GM19099 (cell line): ENCODE data around the gene RASGEF1C.

ENCODE experiments used
- POLR2A ChIP-seq: IDR thresholded peaks from 3 replicates; pipeline ENCODE4 v1.6.1; 2011; ENCODE audit warnings: low read depth; ENCODE audit not compliant: insufficient read length; ENCODE audit errors: extremely low read depth

RASGEF1C gene

DNA sequence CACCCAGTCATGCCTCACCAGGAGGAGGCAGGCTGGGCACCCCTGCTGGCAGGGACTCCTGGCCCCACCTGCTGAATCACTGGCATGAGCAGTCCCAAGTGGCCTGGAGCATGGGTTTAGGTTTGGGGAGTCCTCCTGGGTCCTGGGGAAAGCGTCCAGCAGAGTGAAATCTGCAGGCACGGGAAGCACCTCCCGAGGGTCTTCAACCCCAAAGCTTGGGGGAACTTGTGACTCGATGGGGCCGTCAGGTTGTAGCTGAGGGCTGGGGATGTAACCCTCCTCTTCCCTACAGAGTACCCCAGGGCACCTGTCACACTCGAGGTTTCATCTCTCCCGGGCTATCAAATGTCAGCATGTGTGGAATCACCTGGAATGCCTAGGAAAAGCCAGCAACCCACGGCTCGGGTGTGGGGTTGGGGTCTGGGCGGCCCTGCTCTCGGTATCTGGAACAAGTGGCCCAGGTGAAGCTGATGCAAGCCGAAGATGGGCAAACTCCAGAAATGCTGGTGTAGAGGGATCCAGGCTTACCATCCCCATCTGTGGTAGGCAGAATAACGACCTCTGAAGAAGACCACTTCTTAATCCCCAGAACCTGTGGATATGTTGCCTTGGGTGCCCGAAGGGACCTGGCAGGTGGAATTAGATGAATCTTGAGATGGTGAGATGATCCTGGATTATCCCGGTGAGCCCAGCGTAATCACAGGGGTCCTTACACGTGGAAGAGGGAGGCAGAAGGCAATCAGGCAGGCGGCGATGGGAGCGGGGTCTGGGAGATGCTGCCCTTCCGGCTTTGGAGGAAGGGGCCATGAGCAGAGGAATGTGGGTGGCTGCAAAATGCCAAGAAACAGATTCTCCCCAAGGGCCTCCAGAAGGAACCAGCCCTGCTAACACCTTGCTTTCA, 6.1 kb upstream of the RASGEF1C start:
- TF ChIP-seq POLR2A: no peak

DNA sequence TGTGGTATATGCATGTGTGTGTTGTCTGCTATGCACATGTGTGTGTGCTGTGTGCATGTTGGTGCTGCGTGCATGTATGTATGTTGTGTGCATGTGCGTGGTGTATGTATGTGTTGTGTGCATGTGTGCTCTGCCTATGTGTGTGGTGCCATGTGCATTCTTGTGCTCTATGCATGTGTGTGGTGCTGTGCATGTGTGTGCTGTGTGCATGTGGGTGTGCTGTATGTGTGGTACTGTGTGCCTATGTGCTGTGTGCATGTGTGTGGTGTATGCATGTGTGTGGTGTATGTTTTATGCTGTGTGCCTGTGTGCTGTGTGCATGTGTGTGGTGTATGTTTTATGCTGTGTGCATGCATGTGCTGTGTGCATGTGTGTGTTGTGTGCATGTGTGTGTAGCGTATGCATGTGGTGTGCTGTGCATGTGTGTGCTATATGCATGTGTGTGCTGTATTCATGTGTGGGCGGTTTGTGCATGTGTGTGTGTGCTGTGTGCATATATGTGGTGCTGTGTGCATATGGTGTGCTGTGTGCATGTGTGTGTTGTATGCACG, 4.7 kb upstream of the RASGEF1C start:
- no peak for TF ChIP-seq POLR2A

DNA sequence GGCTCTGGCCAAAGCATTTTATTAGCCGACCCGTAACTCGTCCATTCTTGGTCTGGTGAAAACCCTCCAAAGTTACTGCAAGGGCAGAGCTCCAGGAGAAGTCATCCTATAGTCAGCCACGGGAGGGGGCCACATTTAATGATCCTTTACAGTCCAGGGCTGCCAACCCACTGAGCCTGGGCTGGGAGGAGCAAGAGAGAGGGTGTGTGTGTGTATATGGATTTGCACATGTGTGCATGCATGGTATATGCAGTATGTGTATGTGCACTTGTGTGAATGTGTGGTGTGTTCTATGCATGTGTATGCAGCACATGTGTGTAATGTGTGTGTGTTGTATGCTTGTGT, 4.2 kb upstream of the RASGEF1C start:
- no peak for TF ChIP-seq POLR2A

DNA sequence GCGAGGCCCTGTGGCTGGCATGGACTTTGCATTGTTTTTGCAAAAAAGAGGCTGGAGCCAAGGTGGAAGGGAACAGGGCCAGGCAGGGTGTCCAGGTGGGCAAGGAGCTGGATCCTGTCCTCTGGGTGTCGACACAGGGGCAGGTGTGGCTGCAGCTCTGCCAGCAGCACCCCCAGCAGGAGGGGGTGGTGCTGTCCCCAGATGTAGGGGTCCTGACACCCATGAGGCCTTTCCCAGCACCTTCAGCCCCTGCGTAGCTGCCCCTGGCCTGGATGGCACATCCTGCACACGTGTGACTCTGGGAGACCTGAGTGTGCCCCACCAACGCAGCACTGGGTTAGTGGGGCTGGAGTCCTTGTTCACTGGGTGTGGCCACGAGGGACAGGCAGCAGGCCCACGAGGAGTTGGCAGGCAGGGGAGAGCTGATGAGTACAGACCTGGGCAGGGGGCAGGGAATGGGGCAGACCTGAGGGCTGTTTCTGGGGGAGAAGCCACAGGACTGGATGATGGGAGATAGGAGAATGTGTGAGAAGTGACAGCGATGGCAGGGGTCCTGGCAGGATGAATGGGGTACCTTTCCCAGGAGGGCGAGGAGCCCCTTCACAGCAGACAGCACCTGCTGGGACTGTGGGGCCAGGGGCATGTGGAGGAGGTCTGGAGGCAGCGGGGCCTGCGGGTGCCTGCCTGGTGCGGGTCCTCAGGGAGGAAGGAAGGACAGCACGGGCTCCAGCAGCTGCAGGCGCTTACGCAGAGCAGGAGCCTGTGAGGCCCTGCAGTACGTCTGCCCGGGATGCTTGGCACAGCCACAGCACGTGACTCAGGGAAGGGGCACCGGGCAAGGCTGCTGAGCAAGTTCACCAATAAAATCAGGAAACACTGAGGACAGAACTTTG, 3.6 kb upstream of the RASGEF1C start:
- no peak for TF ChIP-seq POLR2A

DNA sequence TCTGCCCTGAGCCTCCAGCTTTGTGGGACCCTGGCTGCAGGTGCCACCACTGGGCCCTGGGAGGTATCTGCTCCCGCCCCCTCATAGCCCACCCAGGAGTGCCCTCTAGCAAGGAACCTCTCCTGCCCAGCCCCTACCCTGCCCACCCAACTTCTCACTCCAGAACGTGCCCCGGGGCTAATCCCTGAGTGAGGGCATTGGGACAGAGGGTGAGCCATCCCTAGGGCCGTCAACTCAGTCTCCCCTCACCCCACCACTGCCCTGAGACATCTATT, 2.7 kb upstream of the RASGEF1C start:
- TF ChIP-seq POLR2A: no peak

DNA sequence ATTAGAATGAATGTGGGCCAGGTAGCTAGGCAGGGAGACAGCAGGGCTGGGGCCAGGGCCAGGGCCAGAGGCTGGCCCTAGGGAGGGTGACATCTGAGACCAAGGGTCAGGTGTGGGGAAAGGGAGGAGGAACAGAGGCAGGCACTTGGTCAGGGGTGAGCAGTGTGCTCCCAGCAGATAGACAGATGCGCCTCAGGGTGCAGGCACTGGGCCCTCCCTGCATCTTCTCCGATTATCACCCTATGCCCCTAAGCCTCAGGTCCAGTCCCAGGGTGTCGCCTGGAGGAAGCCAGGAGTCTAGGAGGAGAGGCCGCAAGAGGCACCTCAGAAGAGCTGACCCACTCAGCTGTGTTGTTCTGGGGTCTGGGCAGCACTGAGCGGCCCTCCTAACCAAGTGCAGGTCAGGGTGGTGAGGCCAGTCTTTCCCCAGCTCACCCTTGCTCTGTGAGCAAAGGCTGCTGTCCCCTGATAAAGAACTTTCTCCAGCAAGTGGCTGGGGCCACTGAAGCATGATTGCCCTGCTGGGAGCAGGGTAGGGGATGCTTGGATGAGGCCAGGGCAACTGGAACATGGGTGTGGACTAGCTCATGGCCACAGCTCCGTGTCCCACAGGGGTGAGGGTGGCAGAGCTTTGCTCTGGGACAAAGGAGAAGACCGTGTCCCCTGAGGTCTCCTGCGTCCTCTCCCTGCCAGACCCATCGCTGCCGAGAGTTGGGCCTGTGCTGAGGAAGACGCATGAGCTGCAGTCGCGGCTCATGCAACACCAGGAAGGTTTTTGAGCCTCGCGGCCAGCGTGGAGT, 2.1 kb upstream of the RASGEF1C start:
- no peak for TF ChIP-seq POLR2A

DNA sequence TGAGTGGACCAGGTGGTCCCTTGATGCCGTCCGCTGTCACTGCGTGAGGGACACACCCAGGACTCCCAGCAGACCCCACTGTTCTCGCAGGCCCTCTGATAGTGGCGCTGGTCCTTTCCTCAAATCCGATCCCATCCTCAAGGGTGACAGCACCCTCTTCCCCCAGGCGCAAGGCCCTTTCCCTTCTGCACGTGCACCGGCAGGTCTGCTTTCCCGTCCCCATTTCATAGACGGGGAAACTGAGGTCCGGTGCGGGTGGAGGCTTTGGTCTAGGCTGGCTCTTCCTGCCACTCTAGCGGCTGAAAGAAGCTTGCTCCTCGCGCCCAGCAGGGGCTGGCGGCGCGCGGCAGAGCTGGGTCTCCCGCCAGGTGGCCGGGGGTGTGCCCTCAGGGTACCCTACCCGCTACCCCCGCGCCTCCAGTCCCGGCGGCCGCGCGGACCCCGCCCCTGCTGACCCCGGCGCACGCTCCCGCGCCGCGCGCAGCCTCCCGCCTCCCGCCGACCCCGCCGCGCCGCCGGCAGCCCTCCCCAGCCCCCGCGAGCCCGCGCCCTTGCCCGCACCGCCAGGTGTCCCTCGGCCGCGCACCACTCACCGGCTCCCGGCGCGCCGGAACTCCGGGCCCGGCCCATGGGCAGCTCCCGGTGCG, 453 bp downstream of the RASGEF1C start:
- TF ChIP-seq POLR2A: no peak

DNA sequence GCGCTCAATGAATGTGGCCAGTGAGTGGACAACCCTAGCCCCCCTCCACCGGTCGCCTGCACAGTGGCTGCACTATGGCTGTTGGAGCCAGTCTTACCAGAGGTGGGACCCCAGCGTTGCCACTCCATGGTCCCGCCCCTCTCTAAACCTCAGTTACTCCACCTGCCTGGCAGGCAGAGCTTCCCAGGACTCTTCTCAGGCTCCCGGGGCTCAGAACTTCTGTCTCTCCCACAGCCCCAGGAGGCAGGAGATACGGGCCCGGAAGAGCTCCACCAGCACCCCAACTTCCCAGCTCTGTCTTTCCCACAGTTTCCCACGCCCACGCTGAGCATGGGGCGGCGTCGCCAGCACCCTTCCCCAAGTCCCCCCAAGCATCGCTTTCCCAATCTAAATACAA, 975 bp downstream of the RASGEF1C start:
- TF ChIP-seq POLR2A: no peak

DNA sequence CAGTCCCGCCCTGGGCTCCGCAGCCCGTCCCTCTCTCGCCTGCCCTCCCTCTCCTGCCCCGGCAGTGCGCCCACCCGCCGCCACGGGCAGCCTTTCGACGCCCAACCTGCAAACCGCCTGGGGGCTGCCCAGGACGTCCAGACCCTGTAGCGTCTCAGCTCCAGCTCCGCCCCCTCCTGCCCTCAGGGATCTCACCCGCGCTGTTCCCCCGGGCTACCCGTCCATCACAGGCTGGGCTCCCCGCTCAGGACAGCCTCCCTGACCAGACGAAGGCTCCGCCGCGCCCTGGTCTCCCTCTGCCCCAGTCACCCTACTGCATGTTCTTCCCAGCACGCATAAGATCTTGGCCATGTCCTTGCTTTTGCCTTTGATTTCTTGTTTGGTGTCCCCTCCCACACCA, 1.4 kb downstream of the RASGEF1C start:
- no peak for TF ChIP-seq POLR2A

DNA sequence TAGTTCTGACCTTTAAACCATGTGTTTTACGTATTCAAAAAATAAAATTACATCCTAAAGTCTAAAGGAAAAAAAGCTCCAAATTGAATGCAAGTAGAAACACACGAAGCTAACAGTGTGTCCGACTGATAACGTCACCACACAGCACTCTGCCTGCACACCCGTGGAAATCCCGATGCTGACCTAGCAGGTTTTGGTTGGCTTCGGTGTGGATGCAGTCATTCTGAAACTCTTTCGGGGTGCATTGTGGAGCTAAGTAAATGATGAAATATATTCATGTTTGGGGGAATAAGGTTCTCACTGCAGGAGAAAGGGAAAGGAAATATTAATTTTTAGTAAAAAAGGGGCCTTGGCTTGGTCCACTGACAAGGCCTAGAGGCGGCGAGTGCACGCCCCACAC, 2.0 kb downstream of the RASGEF1C start:
- no peak for TF ChIP-seq POLR2A

DNA sequence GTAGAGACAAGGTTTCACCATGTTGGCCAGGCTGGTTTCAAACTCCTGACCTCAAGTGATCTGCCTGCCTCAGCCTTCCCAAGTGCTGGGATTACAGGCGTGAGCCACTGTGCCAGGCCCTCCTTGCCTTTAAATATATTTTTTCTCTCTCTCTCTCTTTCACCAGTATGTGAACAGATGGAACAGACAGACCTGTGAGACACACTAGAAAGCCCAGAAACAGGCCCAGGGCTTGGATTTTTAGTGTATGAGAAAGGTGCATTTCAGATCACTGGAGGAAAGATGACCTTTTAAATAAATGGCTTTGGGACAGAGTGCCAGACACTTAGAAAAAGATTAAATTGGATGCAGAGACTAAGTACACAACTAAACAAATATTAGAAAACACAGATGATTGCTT, 3.1 kb downstream of the RASGEF1C start:
- no peak for TF ChIP-seq POLR2A

DNA sequence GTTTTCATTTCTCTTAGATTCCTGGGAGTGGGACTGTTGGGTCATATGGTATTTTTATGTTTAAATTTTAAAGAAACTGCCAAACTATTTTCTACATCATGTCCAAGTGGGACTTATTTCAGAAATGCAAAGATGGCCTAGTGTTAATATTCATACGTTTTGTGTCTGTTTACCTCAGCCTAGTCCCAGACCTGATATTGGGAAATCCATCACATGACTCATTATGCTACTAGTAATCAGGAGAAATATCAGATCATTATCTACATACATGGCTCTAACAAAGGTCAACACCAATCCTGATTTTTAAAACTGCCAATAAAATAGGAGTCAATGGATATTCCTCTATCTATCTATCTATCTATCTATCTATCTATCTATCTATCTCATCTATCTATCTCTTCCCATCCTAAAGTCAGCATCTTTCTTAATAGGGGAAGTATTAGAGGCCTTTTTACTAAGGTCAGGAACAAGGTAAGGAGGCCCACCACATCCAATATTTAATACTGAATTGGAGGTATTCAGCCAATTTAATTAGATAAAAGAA, 4.7 kb downstream of the RASGEF1C start:
- TF ChIP-seq POLR2A: no peak

DNA sequence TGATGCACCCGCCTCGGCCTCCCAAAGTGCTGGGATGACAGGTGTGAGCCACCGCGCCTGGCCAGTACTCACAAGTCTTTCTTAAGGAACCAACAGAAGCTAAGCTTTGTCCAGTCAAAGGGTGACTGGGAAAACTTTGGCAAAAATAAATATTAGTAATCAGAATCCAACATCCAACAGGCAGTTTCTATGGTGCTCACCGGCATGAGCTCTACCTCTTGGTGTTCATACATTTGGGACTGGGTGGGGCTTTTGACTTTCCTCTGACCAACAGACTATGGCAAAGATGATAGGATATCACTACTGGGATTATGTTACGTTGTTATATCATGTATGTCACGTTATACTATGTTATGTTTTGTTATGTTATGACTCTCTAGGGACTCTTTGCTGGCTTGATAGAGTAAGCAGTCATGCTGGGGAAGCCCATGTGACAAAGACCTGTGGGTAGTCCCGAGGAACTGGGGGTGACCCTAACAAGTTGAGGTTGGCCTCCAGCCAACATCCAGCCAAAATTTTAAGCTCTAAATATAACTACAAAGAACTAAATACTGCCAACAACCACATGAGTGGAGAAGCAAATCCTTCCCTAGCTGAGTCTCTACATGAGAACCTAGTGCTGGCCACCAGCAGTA, 6.0 kb downstream of the RASGEF1C start:
- no peak for TF ChIP-seq POLR2A
